CD4-positive, alpha-beta T cell treated with Interleukin-6 at 100 ng/mL for 8 hours (primary cell): ENCODE data around the gene SLC24A3.

ENCODE experiments used
- DNase-seq: peaks from one replicate; pipeline ENCODE4 v3.0.0-alpha.2; 2020; ENCODE audit warnings: mixed read lengths, low spot score

SLC24A3 gene

GRCh38 chr20:19212469-19212815 is at the start of gene SLC24A3:
Gene SLC24A3, plus strand, starts transcription at chr20:19212642.
- DNase-seq = no peak

DNA sequence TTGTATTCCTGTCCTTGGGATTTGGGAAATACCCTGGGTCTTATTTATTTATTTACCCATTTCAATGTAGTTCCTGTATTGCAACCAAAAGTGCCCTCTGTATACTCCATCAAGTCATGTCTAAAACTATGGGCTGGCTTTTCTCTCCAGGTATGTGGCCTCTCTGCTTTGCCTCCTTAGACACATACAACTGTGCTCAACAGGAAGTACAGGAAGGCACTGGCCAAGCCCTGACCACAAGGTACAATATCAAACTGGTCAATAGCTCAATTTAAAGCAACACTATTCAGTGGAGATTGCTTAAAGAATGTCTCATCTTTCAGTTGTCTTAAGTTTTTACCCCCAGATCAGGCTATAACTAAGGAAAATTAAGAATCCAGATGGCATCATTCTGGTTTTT is 42.3 kb upstream of the SLC24A3 start:
- DNase-seq = no peak

- no peak for DNase-seq
Observed at GRCh38 chr20:19172637-19173036, 39.8 kb upstream of the SLC24A3 start.

- no peak for DNase-seq
Observed at GRCh38 chr20:19176470-19177052, 35.9 kb upstream of the SLC24A3 start.

- DNase-seq = no peak
Observed at GRCh38 chr20:19181552-19181951, 30.9 kb upstream of the SLC24A3 start.

DNA sequence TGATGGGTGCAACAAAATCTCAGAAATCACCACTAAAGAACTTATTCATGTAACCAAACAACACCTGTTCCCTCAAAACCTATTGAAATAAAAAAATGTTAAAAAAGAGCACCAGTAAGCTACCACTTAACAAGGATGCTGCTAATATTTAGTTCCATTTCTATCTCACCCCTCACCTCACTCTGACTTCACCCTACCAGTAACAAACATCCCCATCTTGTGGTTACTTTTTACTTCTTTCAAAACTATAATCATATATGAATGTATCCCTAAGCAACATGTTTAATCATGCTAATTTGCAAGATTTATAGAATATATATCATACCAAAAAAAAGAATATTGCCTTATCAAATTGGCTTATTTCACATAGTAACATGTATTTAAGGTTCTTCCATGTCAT is 27.4 kb upstream of the SLC24A3 start:
- DNase-seq = no peak

- no peak for DNase-seq
Observed at GRCh38 chr20:19193349-19193748, 19.1 kb upstream of the SLC24A3 start.

DNA sequence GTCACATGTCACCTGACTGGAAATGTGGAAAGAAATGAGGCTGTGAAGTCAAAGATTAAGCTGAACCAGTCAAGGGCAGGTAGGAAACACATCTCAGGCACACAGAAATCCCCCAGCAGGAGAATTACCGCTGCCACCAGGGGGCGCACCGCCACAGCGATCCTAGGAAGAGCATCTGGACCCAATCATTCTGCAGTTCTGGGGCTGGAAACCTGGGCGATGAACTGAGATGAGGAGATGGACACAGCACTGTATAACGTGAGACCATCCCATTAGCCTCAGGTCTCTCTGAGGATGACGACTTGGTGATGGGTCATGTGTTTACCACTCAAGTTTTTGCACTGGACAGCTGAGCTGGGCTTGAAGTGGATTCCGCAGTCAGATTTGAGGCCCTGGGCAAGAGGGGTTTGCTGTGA is 6.5 kb upstream of the SLC24A3 start:
- peak; percentile 27 for DNase-seq

- DNase-seq = no peak
Observed at GRCh38 chr20:19207541-19207940, 4.9 kb upstream of the SLC24A3 start.

GRCh38 chr20:19210391-19211155 is 1.9 kb upstream of the SLC24A3 start:
- no peak for DNase-seq

DNA sequence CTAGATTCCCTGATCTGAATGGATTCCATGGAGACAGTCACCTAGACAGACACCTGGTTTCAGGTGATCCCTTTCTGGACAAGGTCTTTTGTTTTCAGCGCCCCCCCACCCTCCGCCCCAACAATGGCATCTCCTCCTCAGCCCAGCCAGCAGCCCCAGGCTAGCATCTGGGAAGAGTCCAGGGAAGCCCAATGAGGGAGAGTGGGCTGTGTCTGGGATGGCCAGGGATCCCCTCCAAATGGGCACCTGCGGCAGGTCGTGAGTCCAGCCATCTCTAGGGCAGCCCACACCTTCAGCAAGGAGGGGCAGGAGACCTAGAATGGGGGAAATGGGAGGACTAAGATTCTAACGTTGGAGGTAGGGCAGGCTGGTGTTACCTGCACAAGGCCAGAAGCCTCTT is 1.2 kb upstream of the SLC24A3 start:
- DNase-seq = no peak

DNA sequence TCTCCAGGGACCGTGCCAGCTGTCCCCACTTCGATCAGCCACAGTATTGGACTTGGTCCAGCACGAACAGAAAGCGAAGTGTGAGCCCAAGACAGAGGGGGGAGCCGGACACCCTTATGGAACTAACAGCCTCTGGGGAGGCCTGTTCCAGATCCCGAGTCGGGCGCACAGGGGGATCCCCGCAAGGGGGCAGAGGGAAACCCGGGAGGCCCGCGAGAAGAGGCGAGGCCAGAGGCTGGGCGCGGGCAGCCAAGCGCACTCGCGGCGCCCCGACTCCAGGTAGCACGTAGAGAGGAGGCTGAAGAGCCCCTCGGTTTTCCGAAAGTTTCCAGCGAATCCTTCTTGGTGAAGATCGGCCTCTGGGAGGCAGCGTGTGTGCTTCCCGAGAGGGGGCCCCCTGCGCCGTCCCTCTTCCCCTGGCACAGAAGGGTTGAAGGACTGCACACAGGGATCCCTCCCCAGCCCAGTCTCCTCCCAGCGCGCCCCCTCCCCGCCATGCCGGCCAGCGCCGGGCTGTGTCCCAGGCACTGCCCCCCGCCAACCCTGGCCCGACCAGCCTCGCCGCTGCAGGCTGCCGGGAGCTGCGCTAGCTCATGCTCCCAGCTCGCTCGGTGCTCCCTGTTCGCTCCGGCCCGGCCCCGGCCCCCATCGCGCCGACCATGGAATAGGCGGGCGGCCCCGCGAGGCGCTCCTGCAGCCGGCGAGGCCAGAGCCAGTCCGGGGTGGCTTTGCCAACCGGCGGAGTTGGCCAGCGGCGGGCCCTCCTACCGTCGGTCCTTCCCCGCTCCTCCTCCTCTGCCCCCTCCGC is 577 bp upstream of the SLC24A3 start:
- no peak for DNase-seq

GRCh38 chr20:19212821-19213502 is 520 bp downstream of the SLC24A3 start:
- DNase-seq = no peak

DNA sequence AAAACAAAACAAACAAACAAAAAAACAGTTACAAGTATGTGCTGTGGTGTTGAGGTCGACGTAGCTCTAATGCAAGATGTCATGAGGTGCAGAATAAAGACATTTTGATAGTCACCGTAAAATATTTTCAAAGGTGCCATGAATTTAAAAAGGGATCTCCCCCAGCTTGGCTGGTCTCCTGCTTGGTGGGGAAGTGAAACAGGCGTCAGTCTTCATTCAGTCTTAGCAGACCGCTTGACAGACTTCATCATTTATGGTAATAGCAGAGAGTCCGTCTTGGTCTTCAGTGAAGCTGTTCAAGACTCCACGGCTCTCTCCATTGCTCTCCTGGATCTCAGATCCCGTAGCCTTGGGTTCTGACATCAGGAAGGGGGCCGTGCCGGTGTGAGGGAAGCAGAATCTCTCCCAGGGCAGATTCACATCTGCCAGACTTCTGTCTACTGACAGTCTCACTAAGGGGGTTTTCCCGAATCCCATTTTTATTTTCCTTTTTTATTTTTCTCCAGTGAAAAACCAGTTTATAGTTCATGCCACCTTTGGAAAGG is 1.6 kb downstream of the SLC24A3 start:
- DNase-seq = no peak

GRCh38 chr20:19218411-19218810 is 6.0 kb downstream of the SLC24A3 start:
- DNase-seq = no peak

- no peak for DNase-seq
Observed at GRCh38 chr20:19222520-19223040, 10.1 kb downstream of the SLC24A3 start.

DNA sequence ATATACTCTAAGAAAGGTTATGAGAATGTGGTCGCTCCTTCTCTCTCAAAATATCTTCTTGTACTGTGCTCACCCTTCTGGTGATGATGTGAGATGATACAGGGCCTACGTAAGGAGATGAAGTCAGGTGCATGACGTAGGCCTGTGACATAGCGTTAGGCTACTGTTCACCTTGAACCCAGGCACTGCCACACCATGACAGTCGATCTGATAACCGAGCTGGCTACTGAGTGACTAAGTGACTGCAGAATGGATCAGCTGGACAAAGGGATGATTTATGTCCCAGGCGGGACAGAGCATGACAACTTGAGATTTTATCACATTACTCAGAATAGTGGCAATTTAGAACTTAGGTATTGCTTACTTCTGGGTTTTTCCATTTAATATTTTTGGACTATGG is 11.2 kb downstream of the SLC24A3 start:
- no peak for DNase-seq

DNA sequence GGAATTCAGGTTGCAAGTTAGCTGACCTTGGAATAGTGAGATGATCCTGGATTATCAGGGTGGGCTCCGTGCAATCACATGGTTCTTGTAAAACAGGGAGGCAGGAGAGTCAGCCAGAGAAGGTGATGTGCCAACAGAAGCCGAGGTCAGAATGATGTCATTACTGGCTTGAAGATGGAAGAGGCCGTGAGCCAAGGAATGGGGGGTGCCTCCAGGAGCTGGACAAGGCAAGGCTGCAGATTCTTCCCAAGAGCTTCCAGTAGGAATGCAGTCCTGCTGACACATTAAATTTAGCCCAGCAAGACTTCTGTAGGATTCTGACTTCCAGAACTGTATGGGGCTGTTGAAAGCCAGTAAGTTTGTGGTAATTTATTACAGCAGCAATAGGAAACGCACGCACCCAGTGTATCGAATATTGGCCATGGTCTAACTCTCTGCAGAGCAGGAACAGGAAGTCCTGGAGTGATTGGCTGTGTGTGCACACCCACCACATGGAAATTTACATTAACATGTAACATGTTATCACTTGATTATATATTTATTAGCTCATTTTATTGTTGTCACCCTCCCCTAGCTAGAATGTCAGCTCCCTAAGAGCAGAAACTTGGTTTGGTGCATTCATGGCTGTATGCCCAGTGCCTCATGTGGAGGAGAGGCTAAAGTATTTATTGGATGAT is 19.1 kb downstream of the SLC24A3 start:
- DNase-seq = no peak

GRCh38 chr20:19232997-19233794 is 20.8 kb downstream of the SLC24A3 start:
- DNase-seq = no peak

DNA sequence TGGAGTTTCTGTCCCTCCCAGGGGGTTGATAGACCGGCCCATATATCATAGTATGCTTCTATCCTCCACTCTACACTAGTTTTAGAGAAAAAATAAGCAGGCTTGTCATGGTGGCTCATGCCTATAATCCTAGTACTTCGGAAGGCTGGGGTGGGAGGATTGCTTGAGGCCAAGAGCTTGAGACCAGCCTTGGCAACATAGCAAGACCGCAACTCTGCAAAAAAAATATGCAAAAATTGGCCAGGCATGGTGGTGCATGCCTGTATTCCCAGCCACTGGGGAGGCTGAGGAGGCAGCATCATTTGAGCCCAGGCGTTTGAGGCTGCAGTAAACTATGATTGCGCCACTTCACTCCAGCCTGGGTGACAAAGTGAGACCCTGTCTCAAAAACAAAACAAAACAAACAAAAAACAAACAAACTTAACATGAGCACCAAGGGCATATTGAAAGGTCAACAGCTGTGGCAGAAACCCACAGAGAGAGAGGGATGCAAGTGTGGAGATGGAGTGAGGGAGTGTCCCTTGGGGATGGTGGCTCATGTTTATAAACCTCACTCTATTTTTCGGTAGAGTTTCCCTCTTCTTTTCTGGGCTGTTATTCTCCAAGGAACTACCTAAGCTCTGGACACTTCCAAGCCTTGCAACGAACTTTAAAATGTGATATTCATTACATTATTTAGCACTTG is 24.1 kb downstream of the SLC24A3 start:
- DNase-seq = no peak
